ENCODE measurements around the gene RNF38. TPM values are rescaled to one million over a fixed set of nuclear protein-coding genes. Genes with fewer than 3 reads are reported as not detected.
"Not testable (repeated sequence)": the region's sequence is repeated elsewhere in the genome, so short reads cannot be mapped to it uniquely, and the experiment has no call there.

Gene RNF38
- total RNA-seq, 2 experiments from 2014 or later, result 37.0 to 40.2 TPM

DNA sequence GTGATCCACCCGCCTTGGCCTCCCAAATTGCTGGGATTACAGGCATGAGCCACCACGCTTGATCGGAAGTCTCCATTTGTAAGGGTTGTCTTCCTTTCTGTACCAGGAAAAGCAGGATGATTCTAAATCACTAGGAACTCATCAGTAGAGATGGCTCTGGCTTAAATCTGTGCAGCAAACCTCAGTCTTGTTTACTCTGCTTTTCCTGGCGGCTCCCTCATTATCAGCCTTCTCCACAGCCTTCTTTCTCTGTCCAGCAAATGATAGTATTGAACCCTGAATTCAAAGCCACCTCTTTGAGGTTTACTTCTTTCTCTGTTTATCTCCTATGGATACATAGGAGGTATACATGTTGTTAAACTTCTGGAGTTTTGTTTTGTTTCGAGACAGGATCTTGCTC lies 98.8 kb downstream of the RNF38 start:
- Mint-ChIP-seq H3K4me1 (no peaks in the 10 kb centered on the region), H3K9me3 (no peaks in the 10 kb centered on the region)

DNA sequence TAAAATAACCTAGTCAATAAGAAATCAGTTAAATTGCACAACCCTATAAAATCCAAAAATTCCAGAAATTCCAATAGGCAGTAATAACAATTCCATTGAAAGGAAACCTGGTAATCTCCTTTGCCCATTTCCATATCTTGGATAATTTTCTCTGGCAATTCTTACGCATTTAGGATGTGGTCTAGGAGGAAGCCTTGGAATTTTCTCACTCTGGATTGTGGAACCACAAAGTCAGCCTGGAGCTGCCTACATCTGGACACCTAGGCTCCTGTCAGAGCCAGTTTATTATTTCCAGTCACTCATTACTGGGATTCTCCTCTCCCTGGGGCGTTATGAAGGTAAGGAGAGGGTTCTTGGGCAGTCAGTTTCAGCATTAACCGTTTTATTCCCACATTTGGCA lies 101.5 kb downstream of the RNF38 start:
- H3K4me1 Mint-ChIP-seq, result no peaks in the 10 kb centered on the region
- no peak for DNase-seq
- H3K27ac Mint-ChIP-seq, result no peak overlapping the region
- no peaks in the 10 kb centered on the region for H3K9me3 Mint-ChIP-seq
- no peaks in the 10 kb centered on the region for H3K27me3 Mint-ChIP-seq
- H3K4me3 Mint-ChIP-seq, result no peak overlapping the region
- H3K36me3 Mint-ChIP-seq, result no peaks in the 10 kb centered on the region

More for the DNA sequence above, 98.8 kb downstream of the RNF38 start:
- Mint-ChIP-seq H3K4me3 (no peak overlapping the region), H3K27ac (no peak overlapping the region), H3K27me3 (no peaks in the 10 kb centered on the region), H3K36me3 (no peaks in the 10 kb centered on the region)
- no peak for DNase-seq

DNA sequence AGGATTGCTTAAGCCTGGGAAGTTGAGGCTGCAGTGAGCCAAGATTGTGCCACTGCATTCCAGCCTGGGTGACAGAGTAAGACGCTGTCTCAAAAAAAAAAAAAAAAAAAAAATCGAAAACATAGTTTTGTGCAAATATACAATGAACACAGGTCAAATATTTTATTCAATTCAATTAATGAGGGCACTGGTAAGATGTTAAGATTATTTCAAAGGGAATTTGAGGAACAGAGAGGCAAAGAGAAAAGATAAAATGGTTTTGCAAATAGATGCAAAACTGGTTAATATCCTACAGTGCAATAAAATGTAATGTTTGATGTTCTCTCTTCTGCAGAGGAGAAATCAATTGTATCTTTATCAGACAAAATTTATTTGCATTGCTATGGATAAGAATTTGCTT lies 102.3 kb downstream of the RNF38 start:
- H3K4me1 Mint-ChIP-seq, result no peaks in the 10 kb centered on the region
- no peaks in the 10 kb centered on the region for H3K36me3 Mint-ChIP-seq
- no peaks in the 10 kb centered on the region for H3K27me3 Mint-ChIP-seq
- DNase-seq, result no peak
- no peaks in the 10 kb centered on the region for H3K9me3 Mint-ChIP-seq
- H3K4me3 Mint-ChIP-seq, result no peak overlapping the region
- no peak overlapping the region for H3K27ac Mint-ChIP-seq

DNA sequence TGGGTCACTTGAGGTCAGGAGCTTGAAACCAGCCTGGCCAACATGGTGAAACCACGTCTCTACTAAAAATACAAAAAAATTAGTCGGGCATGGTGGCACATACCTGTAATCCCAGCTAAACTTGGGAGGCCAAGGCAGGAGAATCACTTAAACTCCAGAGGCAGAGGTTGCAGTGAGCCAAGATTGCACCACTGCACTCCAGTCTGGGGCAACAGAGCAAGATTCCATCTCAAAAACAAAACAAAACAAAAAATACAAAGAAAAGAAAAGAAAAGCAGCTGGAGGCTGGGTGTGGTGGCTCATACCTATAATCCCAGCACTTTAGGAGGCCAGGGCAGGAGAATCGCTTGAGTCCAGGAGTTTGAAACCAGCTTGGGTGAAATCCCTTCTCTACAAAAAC lies 105.1 kb downstream of the RNF38 start:
- not testable (repeated sequence) for H3K27ac Mint-ChIP-seq, DNase-seq, H3K27me3 Mint-ChIP-seq, H3K36me3 Mint-ChIP-seq, H3K4me3 Mint-ChIP-seq, H3K4me1 Mint-ChIP-seq, H3K9me3 Mint-ChIP-seq

DNA sequence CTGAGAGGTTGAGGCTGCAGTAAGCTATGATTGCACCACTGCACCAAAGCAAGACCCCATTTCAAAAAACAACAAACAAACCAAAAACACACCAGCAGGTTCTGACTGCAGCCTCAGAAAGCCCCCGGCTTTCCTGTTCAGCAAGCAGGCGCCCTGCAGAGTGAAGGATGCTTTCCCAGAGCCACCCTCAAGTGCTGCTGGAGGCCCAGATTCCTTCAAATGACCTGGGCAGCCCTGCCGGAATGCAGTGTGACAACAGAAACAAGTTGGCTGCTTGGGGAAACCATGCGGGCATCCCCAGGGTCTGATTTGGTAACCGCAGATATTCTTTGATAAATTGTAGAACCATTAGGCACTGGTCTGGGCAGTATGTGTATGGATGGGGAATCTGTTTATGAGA lies 106.2 kb downstream of the RNF38 start:
- H3K36me3 Mint-ChIP-seq, result no peaks in the 10 kb centered on the region
- H3K4me1 Mint-ChIP-seq, result no peaks in the 10 kb centered on the region
- H3K27ac Mint-ChIP-seq, result no peak overlapping the region
- DNase-seq, result no peak
- no peaks in the 10 kb centered on the region for H3K9me3 Mint-ChIP-seq
- H3K27me3 Mint-ChIP-seq, result no peaks in the 10 kb centered on the region
- H3K4me3 Mint-ChIP-seq, result no peak overlapping the region

DNA sequence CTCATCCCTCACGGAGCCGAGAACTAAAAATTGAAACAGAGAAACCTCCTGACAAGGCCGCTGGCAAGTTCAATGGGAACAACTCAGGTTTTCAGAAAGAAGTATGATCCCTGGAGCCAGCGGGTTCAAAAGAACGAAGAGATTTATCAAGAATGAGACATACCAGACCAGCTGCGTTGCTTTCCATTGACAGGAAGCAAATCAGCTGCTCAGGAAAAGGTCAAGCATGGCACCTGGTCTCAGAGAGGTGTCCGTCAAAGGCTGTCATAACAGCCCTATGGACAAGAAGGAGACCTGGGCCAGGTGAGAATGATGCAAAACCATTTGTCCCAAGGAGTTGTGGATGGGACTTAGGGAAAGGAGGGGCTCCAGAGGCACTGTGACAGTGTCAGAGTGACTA lies 106.9 kb downstream of the RNF38 start:
- H3K4me3 Mint-ChIP-seq, result no peak overlapping the region
- no peaks in the 10 kb centered on the region for H3K36me3 Mint-ChIP-seq
- H3K27ac Mint-ChIP-seq, result no peak overlapping the region
- no peaks in the 10 kb centered on the region for H3K9me3 Mint-ChIP-seq
- H3K4me1 Mint-ChIP-seq, result peaks cover 2% of the 10 kb centered on the region
- no peaks in the 10 kb centered on the region for H3K27me3 Mint-ChIP-seq
- DNase-seq, result no peak

DNA sequence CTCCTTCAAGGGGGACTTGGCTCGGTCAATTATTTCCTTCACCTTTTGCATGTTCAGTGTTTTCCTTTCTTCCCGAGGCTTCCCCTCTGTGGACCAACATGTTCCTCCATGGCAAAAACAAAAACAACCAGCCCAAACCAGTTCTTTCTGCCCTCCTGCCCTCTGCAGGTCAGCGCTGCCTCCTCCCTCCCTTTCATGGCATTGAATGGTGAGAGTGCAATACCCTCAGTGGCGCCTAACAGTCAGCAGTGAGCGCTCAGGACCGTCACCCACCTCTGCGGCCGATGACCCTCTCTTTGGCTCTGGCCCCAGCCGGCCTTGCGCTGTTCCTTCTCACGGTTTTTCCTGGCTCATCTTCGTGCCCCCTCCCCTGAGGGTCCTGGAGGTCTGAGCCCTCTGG lies 107.4 kb downstream of the RNF38 start:
- H3K4me3 Mint-ChIP-seq, result no peak overlapping the region
- H3K27me3 Mint-ChIP-seq, result no peaks in the 10 kb centered on the region
- H3K36me3 Mint-ChIP-seq, result no peaks in the 10 kb centered on the region
- H3K27ac Mint-ChIP-seq, result no peak overlapping the region
- no peaks in the 10 kb centered on the region for H3K9me3 Mint-ChIP-seq
- no peak for DNase-seq
- H3K4me1 Mint-ChIP-seq, result peaks cover 4% of the 10 kb centered on the region

DNA sequence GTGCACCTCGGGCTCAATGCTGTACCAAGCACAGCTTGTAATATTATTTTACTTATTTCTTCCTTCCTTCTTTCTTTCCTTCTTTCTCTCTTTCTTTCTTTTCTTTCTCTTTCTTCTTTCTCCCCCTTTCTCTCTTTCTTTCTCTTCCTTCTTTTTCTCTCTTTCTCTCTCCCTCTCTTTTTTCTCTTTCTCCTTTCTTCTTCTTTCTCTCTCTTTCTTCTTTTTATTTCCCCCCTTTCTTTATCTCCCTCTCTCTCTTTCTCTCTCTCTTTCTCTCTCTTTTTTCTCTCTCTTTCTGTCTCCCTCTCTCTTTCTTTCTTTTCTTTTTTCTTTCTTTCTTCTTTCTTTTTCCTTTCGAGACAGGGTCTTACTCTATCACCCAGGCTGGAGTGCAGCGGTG lies 109.1 kb downstream of the RNF38 start:
- Mint-ChIP-seq H3K36me3 (no peaks in the 10 kb centered on the region), H3K9me3 (no peaks in the 10 kb centered on the region), H3K27me3 (no peaks in the 10 kb centered on the region), H3K27ac (no peak overlapping the region), H3K4me1 (peaks cover 4% of the 10 kb centered on the region), H3K4me3 (no peak overlapping the region)
- DNase-seq, result no peak

DNA sequence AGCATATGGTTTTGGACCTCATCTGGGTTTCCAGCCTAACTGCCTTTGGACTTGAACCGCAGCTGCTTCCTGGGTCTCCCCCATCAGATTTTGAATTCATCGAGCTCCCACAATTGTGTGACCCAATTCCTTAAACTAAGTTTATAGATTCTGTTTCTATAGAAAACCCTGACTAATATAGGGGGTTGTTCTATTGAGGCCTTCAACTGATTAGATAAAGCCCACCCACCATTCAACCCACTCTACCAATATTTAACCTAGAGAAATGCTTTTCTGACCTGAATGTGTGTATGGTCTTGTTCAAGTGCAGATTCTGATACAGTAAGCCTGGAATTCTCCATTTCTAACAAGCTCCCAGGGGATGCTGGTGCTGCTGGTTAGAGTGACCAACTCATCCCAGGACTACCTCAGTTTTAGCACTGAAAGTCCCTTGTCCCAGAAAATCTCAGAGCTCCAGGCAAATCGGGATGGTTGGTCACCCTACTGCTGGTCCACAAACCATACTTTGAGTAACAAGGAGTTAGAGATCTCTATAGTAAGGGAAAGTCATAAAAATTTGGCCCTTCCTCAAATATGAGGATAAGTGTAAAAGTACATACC lies 110.1 kb downstream of the RNF38 start:
- Mint-ChIP-seq H3K4me3 (no peak overlapping the region), H3K27ac (no peak overlapping the region), H3K9me3 (no peaks in the 10 kb centered on the region), H3K27me3 (no peaks in the 10 kb centered on the region), H3K4me1 (peaks cover 4% of the 10 kb centered on the region), H3K36me3 (no peaks in the 10 kb centered on the region)
- DNase-seq, result no peak

DNA sequence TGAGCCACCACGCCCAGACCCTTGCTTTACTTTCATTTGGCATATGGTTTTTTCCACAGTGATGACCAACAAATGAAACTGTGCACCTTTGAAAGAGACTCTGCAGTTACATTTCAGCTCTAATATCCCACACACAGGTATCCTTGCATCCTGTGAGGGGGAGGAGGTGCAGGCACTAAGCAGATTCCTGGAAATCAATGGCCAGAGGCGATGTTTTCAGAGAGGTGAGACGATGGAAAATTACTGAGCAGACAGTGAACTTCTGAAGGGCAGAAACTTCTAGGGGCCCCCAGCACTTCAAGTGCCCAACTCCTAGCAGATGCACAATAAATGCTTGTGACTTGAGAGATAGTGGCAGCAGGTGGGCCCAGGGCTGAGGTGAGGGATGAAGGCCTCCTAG lies 112.0 kb downstream of the RNF38 start:
- Mint-ChIP-seq H3K4me3 (no peak overlapping the region), H3K4me1 (peaks cover 4% of the 10 kb centered on the region), H3K9me3 (no peaks in the 10 kb centered on the region), H3K36me3 (no peaks in the 10 kb centered on the region), H3K27me3 (no peaks in the 10 kb centered on the region), H3K27ac (peak overlapping the region; percentile 38)
- DNase-seq, result no peak

Other genes with a start within 250 kb of the RNF38 start
- not detected for gene CCIN, start 230.9 kb downstream of the RNF38 start, total RNA-seq
- gene CLTA, start 209.3 kb downstream of the RNF38 start, total RNA-seq, result 100 to 1,000 TPM; 165 to 166 TPM
- 10 to 100 TPM; 12.6 to 13.3 TPM for gene GNE, start 141.8 kb downstream of the RNF38 start, total RNA-seq
- gene MELK, start 172.6 kb upstream of the RNF38 start, total RNA-seq, result 10 to 100 TPM; 46.9 to 49.8 TPM